NCI-H2171 treated with DMSO at 0.1 percent for 48 hours (cell line): Measurements from ENCODE around the gene MAN1C1.

Experiments
- DNase-seq: peaks from one replicate; lab custom pipeline; 2025; lab: John Stamatoyannopoulos, UW

MAN1C1 gene

DNA sequence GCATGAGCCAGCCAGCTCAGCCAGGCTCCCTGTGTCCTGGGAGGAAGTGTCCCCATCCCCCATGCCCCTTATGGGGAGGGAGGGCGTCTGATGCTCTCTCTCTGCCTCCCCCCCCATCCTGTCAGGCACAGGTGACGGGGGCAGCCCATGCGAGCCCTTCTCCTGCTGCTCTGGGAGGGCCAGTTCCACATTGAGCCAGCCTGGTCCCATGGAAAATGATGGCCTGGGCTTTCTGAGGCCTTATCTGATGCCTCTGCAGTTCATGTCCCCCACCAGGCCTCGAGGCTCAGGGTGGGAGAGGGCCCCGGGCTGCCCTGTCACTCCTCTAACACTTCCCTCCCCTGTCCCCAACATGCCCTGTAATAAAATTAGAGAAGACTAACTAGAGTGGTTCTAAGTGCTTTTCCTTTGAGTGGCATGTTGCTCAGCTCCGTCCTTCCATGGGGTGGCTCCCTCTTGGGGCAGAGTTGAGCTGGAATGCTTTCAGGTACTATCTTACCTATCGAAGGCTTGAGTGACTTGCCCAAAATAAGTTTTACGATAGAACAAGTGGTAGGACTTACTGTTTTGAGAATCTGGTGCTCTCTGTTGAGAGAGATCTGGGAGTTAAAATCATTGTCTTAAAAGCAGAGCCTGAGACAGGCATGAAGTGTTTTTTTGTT, 201.4 kb downstream of the MAN1C1 start:
- DNase-seq, result no peak

DNA sequence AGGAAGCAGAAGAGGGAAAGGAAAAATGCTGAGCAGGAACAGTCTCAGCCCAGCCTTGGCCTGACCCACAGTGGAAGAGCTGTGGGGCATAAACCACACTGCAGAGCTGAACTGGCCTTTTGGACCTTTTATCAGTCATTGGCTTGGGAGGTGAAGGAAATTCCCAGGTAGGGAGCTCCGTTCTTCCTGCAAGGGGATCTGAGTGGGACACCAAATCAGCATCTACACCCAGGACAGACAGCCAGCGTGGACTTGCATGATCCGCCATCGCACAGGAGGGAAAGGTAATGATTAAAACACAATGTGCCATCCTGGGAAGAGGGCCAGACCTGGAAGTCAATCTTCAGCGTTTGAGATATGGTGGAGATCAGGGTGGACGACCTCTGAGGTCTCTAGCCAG, 202.0 kb downstream of the MAN1C1 start:
- DNase-seq, result no peak

DNA sequence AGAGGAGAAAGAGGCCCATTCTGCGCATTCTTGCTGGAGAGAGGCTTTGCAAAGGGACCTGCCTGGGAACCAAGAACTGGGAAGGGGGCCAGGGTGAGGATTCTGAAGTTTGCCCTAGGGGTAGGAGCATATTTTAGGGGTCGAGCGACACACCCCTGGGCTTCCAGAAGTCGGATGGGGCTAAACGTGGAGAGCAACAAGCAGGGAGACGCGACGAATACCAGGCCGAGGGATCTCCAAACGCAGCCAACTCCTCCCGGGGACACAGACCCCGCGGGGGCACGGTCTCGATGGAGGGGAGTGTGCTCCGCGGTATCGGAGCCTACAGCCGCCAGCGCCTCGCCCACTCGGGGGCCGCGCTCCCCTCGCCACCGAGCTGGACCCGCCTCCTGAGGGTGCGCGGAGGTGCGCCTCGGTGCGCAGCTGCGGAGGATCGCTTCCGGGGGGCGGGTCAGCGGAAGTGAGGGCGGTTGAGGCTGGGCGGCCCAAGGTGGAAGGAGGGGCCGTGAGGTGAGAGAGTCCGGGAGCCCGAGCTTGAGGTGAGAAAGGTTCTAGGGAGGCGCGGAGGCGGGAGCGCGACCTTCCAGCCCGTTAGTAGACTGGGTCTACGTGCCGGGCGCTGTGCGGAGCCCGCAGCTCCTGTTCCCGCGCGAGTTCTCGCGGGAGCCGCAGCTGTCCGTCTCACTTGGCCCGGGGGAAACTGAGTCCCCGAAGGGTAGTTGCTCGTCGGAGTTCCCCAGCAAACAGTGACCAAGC, 203.1 kb downstream of the MAN1C1 start, which contains the start of gene MTFR1L:
TSS of gene MTFR1L (plus strand) at position 464 of the 756 bp plus-strand sequence. CDS start 3,151 bp downstream, outside the sequence.
- peak; percentile 84 for DNase-seq

DNA sequence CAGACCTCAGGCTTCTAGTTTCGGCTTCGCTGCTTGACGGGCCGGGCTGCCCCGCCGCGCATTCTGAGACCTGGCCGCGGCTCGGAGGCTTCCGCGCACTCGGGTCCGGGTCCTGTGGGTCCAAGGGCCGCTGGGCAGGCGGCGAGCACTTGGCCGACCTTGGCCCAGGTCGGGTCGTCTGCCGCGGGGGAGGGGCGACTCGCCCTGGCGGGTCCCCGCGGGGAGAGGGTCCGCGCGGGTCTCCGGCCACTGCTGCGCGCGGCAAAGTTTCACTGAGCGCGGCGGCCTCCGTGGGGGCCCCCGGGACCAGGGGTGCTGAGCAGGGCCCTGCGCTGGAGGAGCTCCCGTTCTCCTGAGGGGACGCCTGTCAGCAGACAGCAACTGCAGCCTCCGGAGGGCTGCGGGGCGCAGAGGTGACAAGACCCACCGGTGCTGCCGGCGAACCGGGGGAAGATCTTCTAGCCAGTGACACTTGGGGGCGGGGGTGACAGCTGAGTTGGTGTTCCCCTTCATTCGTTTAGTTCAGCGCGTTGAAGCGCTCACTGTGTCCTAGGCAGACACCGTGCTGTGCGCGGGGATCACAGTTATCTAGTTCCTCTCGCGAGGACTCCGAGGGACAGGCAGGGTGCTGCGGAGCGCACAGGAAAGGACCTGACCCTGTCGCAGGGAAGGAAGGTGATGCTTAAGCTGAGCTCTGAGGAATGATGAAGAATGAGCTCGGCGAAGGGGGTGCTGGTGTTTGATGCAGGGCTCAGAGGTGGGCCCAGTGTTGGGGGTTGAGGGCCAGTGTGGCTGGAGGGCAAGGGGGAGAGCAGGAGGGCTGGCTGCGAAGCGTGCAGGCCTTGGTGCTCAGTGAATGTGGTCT, 203.9 kb downstream of the MAN1C1 start:
- peak; percentile 48 for DNase-seq

DNA sequence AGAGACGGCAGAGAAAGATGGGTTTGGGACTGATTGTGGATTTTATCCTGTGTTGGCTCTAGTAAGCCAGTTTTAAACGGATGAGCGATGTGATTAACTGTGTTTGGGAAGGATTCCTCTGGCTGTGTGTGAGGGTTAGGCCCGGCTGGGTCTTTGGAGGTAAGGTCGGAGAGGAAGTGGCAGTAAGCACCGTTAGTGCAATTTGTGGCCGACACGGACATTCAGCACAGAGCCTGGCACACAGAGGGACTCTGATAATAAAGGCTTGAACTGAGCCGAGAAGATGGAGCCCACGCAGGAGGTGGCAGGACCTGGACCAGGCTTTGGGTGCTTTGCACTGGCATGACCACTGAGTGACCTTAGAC, 204.5 kb downstream of the MAN1C1 start:
- no peak for DNase-seq

DNA sequence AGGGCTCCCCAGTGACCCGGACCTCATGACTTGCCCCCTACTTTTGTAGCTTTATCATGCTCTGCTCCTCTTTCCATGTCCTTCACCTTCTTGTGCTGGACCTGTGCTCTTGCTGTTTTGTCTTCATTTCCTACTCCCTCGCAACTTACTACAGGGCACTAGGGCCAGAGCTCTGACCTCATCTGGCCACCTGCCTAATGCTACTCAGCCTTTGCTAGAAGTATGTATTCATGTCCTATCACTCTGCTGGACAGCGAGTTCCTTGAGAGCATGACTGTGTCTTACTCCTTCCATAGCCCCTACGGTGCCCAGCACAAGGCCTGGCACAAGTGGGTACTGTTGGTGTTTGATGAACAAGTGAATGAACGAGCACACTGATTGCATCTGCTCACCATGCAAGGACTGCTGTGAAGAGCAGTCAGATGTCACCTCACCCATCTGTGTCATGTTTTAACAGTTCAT, 205.1 kb downstream of the MAN1C1 start:
- no peak for DNase-seq

DNA sequence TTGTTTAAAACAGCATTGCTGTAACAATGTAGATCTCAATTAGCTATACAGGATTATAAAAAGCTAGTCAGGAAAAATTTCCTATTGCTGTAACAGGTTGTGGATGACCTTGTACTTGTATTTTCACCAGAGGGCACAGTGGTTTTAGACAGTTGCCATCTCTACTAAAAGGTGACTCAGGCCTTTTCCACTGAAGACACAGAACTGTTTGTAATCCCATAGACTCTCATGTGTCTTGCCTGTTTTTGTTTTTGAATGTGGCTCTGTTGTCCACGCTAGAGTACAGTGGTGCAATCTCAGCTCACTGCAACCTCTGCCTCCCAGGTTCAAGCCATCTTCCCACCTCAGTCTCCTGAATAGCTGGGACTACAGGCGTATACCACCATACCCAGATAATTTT, 209.0 kb downstream of the MAN1C1 start:
- DNase-seq, result no peak

DNA sequence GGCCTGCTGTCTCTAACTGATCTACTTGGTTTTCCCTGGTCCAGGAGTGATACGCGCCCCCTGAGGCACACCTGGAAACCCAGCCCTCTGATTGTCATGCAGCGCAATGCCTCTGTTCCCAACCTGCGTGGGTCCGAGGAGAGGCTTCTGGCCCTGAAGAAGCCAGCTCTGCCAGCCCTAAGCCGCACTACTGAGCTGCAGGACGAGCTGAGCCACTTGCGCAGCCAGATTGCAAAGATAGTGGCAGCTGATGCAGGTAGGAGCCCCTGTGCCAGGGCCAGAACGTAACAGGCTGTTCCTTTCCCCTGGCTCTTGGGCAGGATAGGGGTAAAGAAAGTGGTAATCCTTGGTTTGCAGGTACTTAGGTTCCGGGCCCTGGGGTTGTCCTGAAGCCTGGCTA, 210.0 kb downstream of the MAN1C1 start:
- no peak for DNase-seq

DNA sequence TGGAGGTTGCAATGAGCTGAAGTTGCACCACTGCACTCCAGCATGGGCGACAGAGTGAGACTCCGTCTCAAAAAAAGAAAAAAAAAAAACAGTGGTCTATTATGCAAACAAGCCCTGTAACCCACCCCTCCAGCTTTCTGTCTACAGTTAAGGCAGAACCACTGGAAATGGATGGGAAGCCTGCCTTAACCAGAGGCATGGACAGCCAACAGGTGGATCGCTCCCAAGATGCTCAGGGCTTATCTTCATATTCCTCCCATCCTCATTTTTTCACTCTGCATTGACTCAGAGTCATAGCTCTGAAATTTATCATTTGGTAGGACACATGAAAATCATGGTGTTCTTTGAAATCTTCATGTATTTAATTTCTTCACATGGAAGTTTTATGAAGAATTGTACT, 211.9 kb downstream of the MAN1C1 start:
- no peak for DNase-seq

DNA sequence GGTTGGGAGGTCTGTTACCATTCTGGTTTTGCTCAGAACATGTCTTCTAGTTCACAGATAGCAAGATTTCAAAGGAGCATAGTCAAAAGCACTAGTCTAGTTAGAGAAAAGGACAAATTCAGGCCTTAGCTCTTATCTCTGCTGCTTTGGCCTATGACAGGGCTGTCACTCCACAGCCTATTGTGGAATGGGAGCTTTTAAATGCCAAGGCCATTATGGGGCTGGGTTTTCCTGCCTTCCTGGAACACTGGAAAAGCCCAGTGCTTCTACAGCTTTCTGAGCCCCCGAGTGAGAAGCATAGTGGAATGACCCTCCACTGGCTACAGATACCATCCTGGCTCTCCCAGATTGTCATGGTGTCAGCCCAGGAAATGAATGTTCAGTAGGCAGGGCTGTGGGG, 212.5 kb downstream of the MAN1C1 start:
- DNase-seq, result no peak

DNA sequence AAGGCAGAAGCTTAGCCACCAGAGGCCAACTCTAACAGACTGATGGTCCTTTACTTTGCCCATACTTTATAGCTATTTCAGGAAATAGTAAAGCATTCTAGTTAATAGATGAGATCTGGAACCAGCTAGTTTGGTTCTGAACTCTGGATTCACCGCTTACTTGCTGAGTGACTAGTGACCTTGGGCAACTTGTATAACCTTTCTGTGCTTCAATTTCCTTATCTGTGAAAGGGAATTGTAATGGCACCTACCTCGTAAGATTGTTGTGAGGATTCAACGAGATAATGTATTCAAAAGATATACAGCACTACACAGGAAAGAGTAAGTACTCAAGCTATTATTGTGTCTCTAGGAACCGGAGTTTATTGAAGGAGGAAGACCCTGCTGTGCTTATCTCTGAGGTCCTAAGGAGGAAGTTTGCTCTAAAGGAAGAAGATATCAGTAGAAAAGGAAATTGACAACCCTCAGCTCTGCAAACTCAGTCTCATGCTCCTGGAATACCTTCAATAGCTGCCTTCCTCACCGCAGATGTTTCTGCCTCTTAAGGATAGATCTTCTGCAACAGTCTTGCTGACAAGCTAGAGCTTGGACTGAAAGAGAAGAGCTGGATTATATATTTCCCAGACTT, 215.1 kb downstream of the MAN1C1 start:
- no peak for DNase-seq

DNA sequence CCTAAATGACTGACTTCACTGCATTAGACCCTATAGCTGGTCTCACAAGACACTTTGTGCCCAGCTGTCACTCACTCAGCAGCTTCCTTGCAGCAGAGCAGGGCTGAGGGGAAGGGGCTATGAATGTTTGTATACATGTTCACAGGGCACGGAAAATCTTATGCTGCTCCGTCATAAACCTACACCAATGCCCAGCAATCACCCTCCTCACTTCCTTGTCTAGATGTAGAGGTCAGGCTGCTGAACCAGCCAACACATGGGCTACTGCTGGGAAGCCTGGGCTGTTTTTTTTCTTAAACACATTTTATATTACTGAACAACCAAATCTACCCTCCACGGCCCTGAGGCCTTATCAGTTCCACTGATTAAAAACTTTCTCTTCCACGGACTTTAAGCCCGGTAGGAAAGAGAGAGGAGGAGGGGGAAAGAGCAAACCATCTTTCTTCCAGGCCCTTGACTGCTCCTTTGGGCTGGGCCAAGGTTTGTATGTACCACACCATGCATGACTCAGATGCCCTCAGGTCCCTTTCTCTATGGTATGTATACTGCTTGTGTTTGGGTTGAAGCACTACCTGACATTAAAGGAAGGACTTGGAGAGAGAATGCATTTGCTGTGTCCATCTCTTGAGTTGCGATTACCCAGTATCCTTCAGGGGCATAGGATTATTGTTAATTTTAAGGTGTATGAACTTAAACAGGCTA, 215.9 kb downstream of the MAN1C1 start:
- DNase-seq, result no peak

DNA sequence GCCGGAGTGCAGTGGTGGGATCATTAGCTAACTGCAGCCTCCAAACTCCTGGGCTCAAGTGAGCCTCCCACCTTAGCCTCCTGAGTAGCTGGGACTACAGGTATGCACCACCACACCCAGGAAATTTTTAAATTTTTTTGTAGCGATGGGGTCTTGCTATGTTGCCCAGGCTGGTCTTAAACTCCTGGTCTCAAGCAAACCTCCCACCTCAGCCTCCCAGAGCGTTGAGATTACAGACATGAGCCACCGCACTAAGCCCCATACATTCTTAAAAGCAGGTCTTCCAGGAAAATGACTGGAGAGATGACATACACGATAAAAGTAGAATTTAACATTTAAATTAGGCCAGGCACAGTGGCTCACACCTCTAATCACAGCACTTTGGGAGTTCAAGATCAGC, 216.6 kb downstream of the MAN1C1 start:
- no peak for DNase-seq
